ENCODE data around the gene PPIL3.

PPIL3 gene

DNA sequence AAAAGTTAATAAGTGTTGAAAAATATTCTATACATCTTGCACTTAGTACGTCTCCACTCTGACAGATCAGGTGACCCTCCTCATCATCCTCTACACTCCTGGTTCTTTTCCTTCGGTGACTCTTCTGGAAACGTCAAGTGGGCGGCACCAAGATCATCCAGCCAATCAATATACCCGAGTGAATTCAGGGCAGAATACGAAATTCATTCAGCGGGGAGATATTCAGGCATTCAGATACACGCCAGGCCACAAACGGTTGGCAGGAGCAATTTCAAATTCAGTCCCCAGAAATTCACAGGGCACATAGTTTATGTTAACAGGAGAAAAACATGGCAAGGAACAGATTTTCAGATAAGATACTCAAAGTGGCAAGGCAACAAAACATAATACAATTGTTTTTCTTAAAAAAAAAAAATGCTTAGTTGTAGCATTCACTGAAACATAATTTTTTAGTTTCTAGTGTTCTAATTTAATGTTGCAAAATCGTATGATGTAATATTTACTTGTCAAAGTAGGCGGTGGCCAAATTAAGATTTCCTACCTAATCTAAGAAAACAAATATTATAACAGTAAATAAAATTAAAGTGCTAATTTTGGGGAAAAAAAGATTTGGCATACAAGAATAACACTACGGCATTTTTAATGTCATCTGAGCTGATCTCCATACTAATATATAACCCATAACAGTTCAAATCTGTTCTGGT lies 28.6 kb downstream of the PPIL3 start:
- TF ChIP-seq, protein P1, sequence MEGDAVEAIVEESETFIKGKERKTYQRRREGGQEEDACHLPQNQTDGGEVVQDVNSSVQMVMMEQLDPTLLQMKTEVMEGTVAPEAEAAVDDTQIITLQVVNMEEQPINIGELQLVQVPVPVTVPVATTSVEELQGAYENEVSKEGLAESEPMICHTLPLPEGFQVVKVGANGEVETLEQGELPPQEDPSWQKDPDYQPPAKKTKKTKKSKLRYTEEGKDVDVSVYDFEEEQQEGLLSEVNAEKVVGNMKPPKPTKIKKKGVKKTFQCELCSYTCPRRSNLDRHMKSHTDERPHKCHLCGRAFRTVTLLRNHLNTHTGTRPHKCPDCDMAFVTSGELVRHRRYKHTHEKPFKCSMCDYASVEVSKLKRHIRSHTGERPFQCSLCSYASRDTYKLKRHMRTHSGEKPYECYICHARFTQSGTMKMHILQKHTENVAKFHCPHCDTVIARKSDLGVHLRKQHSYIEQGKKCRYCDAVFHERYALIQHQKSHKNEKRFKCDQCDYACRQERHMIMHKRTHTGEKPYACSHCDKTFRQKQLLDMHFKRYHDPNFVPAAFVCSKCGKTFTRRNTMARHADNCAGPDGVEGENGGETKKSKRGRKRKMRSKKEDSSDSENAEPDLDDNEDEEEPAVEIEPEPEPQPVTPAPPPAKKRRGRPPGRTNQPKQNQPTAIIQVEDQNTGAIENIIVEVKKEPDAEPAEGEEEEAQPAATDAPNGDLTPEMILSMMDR (IDR thresholded peaks at IDR 0.05; ENCODE audit: borderline replicate concordance, control extremely low read depth, extremely low read depth, insufficient read depth, missing control alignments), result no peak
- no peak for DNase-seq (ENCODE audit: low spot score)
- in situ Hi-C loops (cut with MboI; ENCODE audit: low sequenced_read_pairs, unreplicated experiment), result no loop called here

DNA sequence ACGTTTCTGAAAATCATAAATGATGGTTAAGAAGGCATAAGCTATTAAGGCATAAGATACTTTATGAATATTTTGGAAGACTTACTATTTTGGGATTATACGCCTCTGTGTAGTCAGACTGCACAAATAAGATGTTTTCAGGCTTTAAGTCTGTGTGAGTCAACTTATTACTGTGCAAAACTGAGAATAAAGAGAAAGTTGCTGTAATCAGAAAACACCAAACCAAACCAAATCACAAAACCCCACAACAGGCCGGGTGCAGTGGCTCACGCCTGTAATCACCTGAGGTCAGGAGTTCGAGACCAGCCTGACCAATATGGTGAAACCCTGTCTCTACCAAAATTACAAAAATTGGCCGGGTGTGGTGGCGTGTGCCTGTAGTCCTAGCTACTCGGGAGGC lies 32.1 kb downstream of the PPIL3 start:
- DNase-seq (ENCODE audit: low spot score), result no peak
- in situ Hi-C loops (cut with MboI; ENCODE audit: low sequenced_read_pairs, unreplicated experiment), result no loop called here
- TF ChIP-seq, protein P1 (IDR thresholded peaks at IDR 0.05; ENCODE audit: borderline replicate concordance, control extremely low read depth, extremely low read depth, insufficient read depth, missing control alignments), result no peak

DNA sequence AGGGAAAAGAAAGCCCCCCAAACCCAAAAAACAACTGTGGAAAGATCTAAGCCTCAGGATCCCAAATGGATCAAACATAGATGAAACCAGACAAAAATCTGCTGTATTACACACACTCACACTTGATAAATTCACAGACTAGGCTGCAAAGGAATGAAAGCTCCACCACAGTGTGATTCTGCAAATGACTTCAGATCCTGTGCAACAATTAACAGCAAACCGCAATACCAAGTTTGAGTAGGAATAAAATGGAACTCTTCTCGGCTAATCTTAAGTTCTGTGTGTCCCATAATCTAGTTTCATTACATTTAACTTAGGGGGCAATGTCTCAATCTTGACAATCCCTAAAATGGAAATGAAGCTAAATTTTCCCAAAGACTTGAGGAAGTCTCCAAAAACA lies 36.3 kb downstream of the PPIL3 start:
- no peak for DNase-seq (ENCODE audit: low spot score)
- TF ChIP-seq, protein P1 (IDR thresholded peaks at IDR 0.05; ENCODE audit: borderline replicate concordance, control extremely low read depth, extremely low read depth, insufficient read depth, missing control alignments), result no peak
- in situ Hi-C loops (cut with MboI; ENCODE audit: low sequenced_read_pairs, unreplicated experiment), result no loop called here

DNA sequence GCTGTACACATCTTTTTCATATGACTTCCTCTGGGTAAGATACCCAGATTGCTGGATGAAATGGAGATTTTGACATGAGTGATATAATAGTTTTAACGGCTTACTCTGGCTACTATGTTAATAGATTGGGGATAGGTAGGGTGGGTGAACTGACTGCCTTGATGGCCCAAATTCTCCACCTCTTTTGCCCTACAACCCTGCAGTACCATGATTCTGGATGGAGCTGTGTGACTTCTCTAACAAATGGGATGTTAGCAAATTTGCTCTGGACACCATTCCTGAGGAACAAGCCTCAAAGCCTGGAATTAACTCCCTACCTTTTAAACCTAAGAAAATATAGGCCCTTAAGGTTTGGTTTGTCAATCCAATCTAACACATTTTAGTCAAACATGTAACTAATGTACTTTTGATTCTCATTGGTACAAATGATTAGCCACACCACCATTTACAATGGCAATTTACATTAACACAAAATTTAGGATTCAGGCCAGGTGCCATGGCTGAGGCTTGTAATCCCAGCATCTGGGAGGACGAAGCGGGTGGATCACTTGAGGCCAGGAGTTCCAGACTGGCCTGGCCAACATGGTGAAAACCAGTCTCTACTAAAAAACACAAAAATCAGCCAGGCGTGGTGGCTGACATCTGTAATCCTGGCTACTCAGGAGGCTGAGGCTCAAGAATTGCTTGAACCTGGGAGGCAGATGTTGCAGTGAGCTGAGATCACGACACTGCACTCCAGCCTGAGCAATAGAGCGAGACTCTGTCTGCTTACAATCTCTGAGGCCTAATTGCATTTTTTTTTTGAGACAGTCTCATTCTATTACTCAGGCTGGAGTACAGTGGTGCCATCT lies 37.3 kb downstream of the PPIL3 start:
- TF ChIP-seq, protein P1 (IDR thresholded peaks at IDR 0.05; ENCODE audit: borderline replicate concordance, control extremely low read depth, extremely low read depth, insufficient read depth, missing control alignments), result no peak
- in situ Hi-C loops (cut with MboI; ENCODE audit: low sequenced_read_pairs, unreplicated experiment), result no loop called here

DNA sequence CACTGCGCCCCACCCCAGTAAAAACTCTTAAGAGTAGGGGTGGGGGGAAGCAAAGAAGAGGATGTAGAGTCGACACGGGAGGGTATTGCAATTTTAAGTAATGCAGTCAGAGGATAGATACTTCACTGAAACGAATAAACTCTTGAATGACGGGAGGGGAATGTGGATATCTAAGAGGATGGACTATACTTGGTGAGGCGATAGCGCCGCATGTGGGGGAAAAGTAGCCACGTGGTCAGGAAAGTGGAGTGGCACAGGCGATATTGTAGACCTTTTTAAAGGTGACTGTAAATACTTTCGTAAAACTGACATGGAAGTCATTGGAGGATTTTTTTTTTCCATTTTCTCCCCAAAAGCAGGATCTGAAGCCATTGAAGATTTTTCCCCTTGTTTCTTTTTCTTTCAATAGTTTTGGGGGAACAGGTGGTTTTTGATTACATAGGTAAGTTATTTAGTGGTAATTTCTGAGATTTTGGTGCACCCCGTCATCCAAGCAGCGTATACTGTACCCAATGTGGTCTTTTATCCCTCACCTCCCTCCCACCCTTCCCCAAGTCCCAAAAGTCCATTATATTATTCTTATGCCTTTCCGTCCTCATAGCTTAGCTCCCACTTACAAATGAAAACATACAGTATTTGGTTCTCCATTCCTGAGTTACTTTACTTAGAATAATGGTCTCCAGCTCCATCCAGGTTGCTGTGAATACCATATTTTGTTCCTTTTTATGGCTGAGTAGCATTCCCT lies 38.2 kb downstream of the PPIL3 start:
- in situ Hi-C loops (cut with MboI; ENCODE audit: low sequenced_read_pairs, unreplicated experiment), result no loop called here
- DNase-seq (ENCODE audit: low spot score), result no peak
- TF ChIP-seq, protein P1 (IDR thresholded peaks at IDR 0.05; ENCODE audit: borderline replicate concordance, control extremely low read depth, extremely low read depth, insufficient read depth, missing control alignments), result no peak

More for the DNA sequence above, 37.3 kb downstream of the PPIL3 start:
- no peak for DNase-seq (ENCODE audit: low spot score)

DNA sequence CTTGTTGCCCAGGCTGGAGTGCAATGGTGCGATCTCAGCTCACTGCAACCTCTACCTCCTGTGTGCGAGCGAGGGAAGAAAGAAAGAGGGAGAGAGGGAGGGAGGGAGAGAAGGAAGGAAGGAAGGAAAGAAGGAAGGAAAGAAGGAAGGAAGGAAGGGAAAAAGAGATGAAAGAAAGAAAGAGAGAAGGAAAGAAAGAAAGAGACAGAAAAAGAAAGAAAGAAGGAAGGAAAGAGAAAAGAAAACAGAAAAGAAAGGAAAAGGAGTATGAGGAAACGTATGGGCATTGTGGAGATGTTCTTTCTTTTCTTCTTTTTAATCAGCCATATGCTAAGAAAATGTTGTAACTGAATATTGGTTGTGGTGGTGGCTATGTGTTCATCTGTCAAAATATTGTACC lies 40.9 kb downstream of the PPIL3 start:
- in situ Hi-C loops (cut with MboI; ENCODE audit: low sequenced_read_pairs, unreplicated experiment), result no loop called here
- no peak for DNase-seq (ENCODE audit: low spot score)
- TF ChIP-seq, protein P1 (IDR thresholded peaks at IDR 0.05; ENCODE audit: borderline replicate concordance, control extremely low read depth, extremely low read depth, insufficient read depth, missing control alignments), result no peak
